Psoas muscle (tissue), 8 donors: Measurements from ENCODE around the gene PARM1. TPM values are rescaled to one million over a fixed set of nuclear protein-coding genes. Genes with fewer than 3 reads are reported as not detected.

Experiments used
- ATAC-seq, 4 donors: fragments of 200-7000 bp; cut with Tn5 transposase; one replicate each; pipeline ENCODE4 v1.9.1; 2020; ENCODE audit warnings: moderate library complexity in 3 of 4, mild to moderate bottlenecking in 2 of 4
- DNase-seq, 2 donors: peaks; one replicate each; pipeline ENCODE4 v3.0.0-alpha.2; 2020
- H3K27ac ChIP-seq: fragments of 200-600 bp; one replicate; pipeline ENCODE4 v1.8.0; 2022
- H3K27me3 ChIP-seq, 3 donors: fragments of 200-600 bp in 1 of 3; one replicate each; pipeline versions ENCODE4 v1.6.1 to v1.8.0; 2013 to 2022; ENCODE audit warnings: low read length in 2 of 3, mild to moderate bottlenecking in 2 of 3, moderate library complexity in 1 of 3; ENCODE audit not compliant: insufficient read depth in 3 of 3
- H3K36me3 ChIP-seq, 2 donors: fragments of 200-600 bp in 1 of 2; one replicate each; pipeline versions ENCODE4 v1.6.1 to v1.8.0; 2013 to 2022; ENCODE audit warnings: low read depth in 1 of 2, mild to moderate bottlenecking in 1 of 2, moderate library complexity in 1 of 2; ENCODE audit not compliant: insufficient read depth in 1 of 2
- H3K4me1 ChIP-seq: fragments of 200-600 bp; one replicate; pipeline ENCODE4 v1.8.0; 2022
- H3K4me3 ChIP-seq: fragments of 200-600 bp; one replicate; pipeline ENCODE4 v1.8.0; 2022; ENCODE audit warnings: mild to moderate bottlenecking
- H3K9me3 ChIP-seq: fragments of 200-600 bp; one replicate; pipeline ENCODE4 v1.8.0; 2022
- CTCF ChIP-seq: fragments of 200-600 bp; IDR thresholded peaks from one replicate; pipeline ENCODE4 v1.8.0; 2022; ENCODE audit warnings: antibody characterized with exemption
- WGBS, 3 donors: extraction: QIAGEN DNeasy Blood & Tissue Kit; methylation state at CpG; one replicate each; pipeline versions ENCODE4 v1.1.6 to v1.1.7; 2013; 5-methylcytosine and 5-hydroxymethylcytosine counted together
- intact Hi-C, 2 donors: fragments of 100-400 bp; cut with DNase I; formaldehyde crosslinking; loops; one replicate each; pipeline versions ENCODE4 v1.11.0 to v1.14.2; 2022
- polyA plus RNA-seq, 3 donors: library from polyadenylated mRNA; stranded (reverse); fragments of 200-250 nt; gene quantifications; one replicate each; pipeline ENCODE4 v1.2.3, GENCODE V29; 2013
- total RNA-seq, 4 donors: library from RNA; stranded (reverse); fragmentation: NEBNext Ultra II Directional in 2 of 4; extraction: Animal tissue kit (Norgen Biotek cat#: 25700) in 2 of 4; gene quantifications; one replicate each; pipeline versions ENCODE4 v1.2.1 to v1.2.4, GENCODE V29; 2021 to 2023
- donor health status: healthy with polysubstance abuse.
- donor health status: DM: no; HTN: no; CAD: no; lungs with moderate emphysema.
- donor health status: Bipolar disorder and iron deficiency.
- donor health status: healthy.
- donor health status: DM: yes; HTN: yes; CAD: no.
- donor health status: DM: no; HTN: no; CAD: no.
- donor health status: DM: no; HTN: no; CAD: no.
- donor health status: DM: yes; HTN: yes; CAD: no.

The PARM1 gene
- total and polyA plus RNA-seq, 7 donors = 1.3 to 14.5 (median 5.2) TPM

GRCh38 chr4:74950200-74950599, 17.3 kb downstream of the PARM1 start:
- no peak for DNase-seq
- no peak for TF ChIP-seq CTCF
- no peaks in the 10 kb centered on the region for H3K9me3 ChIP-seq
- H3K36me3 ChIP-seq = no peaks in the 10 kb centered on the region
- intact Hi-C loops = no loop called here
- H3K4me1 ChIP-seq = peaks cover 25% of the 10 kb centered on the region
- no peak overlapping the region for H3K4me3 ChIP-seq
- WGBS, 3 donors = 85 to 94% (median 85%) methylated on average over 3 of the region's 3 CpGs
- no peak overlapping the region for H3K27ac ChIP-seq
- ATAC-seq = no peak
- no peaks in the 10 kb centered on the region for H3K27me3 ChIP-seq

GRCh38 chr4:74950882-74951281, 18.0 kb downstream of the PARM1 start:
- intact Hi-C loops = no loop called here
- Histone ChIP-seq H3K27ac (no peak overlapping the region), H3K36me3 (no peaks in the 10 kb centered on the region), H3K4me3 (no peak overlapping the region), H3K4me1 (peaks cover 27% of the 10 kb centered on the region), H3K27me3 (no peaks in the 10 kb centered on the region), H3K9me3 (no peaks in the 10 kb centered on the region)
- WGBS, 3 donors = 70 to 82% (median 74%) methylated on average over 5 of the region's 5 CpGs
- DNase-seq (no peak), ATAC-seq (no peak)
- TF ChIP-seq CTCF = no peak

GRCh38 chr4:74953647-74954046, 20.7 kb downstream of the PARM1 start:
- H3K36me3 ChIP-seq = no peaks in the 10 kb centered on the region
- WGBS, 3 donors = 22 to 24% (median 23%) methylated on average over 4 of the region's 4 CpGs
- peak; percentile 80 to 91 (median 82) for ATAC-seq
- H3K4me3 ChIP-seq = peak overlapping the region; percentile 1
- no peaks in the 10 kb centered on the region for H3K9me3 ChIP-seq
- intact Hi-C loops = no loop called here
- peaks cover 27% of the 10 kb centered on the region for H3K4me1 ChIP-seq
- peak overlapping the region; percentile 67 for H3K27ac ChIP-seq
- H3K27me3 ChIP-seq = no peaks in the 10 kb centered on the region
- no peak for TF ChIP-seq CTCF
- DNase-seq = no peak

GRCh38 chr4:74958881-74959280, 26.0 kb downstream of the PARM1 start:
- no peak for ATAC-seq
- DNase-seq = no peak
- no peak overlapping the region for H3K4me3 ChIP-seq
- peaks cover 15% of the 10 kb centered on the region for H3K4me1 ChIP-seq
- no peaks in the 10 kb centered on the region for H3K9me3 ChIP-seq
- no peak overlapping the region for H3K27ac ChIP-seq
- no peak for TF ChIP-seq CTCF
- no peaks in the 10 kb centered on the region for H3K27me3 ChIP-seq
- WGBS, 3 donors = 86 to 95% (median 93%) methylated on average over 2 of the region's 2 CpGs
- no peaks in the 10 kb centered on the region for H3K36me3 ChIP-seq
- intact Hi-C loops = no loop called here

DNA sequence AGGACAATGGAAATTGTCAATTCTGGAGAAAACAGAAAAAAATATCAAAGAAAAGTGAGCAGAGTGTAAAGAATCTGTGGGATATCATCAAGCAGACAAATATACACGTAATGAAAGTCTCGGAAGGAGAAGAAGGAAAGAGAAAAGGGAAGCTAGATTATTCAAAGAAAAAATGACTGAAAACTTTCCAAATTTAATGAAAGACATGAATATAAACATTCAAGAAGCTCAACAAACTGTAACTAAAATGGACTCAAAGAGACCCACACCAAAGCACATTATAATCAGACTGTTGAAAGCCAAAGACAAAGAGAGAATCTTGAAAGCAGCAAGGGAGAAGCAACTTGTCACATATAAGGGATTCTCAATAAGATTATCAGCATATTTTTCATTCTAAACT, 28.3 kb downstream of the PARM1 start:
- no peaks in the 10 kb centered on the region for H3K4me1 ChIP-seq
- intact Hi-C loops = no loop called here

More for the DNA sequence above, 28.3 kb downstream of the PARM1 start:
- Histone ChIP-seq H3K36me3 (no peaks in the 10 kb centered on the region), H3K9me3 (no peaks in the 10 kb centered on the region), H3K27ac (no peak overlapping the region), H3K4me3 (no peak overlapping the region), H3K27me3 (no peaks in the 10 kb centered on the region)
- DNase-seq (no peak), ATAC-seq (no peak)
- WGBS, 3 donors = 92 to 96% (median 95%) methylated on average over 2 of the region's 2 CpGs
- no peak for TF ChIP-seq CTCF
